Activated T-cell treated with anti-CD3 and anti-CD28 coated beads for 24 hours (primary cell): ENCODE data around the gene TSPAN33.
"Not testable (repeated sequence)": the region's sequence is repeated elsewhere in the genome, so short reads cannot be mapped to it uniquely, and the experiment has no call there.

Experiments
- DNase-seq: peaks from one replicate; pipeline ENCODE4 v3.0.0-alpha.2; 2020; ENCODE audit warnings: low read depth

TSPAN33 gene

DNA sequence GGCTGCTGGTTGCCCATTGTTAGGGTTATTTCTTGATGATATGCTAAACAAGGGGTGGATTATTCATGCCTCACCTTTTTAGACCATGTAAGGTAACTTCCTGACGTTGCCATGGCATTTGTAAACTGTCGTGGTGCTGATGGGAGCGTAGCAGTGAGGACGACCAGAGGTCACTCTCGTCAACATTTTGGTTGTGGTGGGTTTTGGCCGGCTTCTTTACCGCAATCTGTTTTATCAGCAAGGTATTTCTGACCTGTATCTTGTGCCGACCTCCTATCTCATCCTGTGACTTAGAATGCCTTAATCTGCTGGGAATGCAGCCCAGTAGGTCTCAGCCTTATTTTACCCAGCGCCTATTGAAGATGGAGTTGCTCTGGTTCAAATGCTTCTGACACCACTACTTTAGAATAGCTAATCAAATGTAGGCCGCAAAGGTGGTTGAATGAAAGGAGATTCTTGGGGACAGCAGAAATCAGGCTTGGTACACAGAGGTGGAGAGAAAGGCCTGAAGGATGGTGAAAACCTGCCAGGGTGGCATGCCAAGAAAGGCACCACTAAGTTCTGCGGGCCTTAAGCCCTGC is 26.0 kb downstream of the TSPAN33 start:
- DNase-seq, result no peak

DNA sequence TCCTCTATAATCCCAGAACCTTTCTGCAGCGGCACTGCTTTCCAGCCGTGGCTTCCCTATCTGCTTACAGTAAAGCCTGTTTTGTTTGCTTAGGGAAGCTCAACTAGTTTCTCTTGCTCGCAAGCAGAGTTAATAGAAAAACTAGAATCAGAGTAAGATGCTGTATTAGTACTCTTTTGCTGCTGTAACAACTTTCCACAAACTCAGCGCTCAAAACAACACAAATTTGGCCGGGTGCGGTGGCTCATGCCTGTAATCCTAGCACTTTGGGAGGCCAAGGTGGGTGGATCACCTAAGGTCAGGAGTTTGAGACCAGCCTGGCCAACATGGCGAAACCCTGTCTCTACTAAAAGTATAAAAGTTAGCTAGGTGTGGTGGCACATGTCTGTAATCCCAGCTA is 29.4 kb downstream of the TSPAN33 start:
- DNase-seq, result not testable (repeated sequence)

DNA sequence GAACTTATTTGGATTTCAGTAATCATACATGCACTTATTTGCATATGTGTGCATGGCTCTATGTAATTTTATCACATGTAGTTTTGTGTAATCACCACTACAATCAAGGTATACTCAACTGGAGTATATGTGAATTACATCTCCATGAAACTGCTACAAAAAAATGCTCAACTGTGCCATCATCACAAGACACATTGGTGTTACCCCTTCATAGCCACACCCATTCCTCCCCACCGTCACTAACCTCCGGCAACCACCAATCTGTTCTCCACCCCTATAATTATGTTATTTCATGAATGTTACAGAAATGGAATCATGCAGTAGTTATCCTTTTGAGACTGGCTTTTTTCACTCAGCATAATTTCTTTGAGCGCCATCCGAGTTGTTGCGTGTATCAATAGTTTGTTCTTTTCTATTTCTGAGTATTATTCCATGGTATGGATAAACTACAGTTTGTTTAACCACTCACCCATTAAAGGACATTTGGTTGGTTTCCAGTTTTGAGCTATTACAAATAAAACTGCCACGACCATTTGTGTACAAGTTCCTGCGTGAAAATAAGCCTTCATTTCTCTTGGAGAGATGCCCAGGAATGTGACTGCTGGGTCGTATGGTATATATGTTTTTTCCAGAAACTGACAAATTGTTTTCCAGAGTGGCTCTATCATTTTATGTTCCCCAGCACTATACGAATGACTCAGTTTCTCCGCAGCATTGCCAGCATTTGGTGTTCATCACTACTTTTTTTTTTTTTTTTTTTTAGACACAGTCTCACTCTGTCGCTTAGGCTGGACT is 32.6 kb downstream of the TSPAN33 start:
- DNase-seq, result no peak

DNA sequence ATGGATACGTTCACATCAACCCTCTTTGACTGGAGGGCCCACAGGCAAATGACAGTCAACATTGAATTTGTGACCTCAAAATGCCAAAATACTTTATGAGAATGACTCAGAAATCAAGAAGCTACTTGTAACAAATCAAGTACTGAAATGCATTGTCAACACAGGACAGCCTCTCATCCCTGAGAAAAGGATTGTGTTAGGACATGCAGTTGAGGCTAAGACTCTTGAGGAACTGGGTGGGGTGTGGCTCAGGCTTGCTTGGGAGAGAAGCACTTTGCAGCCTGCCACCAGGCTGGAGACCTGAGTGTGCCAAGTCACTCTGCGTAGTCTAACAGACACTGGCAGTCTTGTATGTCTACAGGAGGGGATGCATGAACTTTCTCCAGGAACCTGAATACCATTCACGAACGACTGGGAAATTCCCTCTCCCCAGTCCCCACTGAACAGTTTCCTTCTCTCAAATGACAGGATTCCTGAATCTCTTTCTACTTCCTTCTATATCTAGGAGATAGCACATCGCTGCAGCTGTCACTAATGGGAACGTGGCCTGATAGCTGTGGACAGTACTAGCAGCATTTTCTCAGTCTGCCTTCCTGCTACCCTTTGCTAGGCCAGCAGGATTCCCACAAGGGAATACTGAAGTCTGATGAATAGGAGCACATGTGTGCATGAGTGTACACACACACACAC is 40.6 kb downstream of the TSPAN33 start:
- DNase-seq, result no peak

DNA sequence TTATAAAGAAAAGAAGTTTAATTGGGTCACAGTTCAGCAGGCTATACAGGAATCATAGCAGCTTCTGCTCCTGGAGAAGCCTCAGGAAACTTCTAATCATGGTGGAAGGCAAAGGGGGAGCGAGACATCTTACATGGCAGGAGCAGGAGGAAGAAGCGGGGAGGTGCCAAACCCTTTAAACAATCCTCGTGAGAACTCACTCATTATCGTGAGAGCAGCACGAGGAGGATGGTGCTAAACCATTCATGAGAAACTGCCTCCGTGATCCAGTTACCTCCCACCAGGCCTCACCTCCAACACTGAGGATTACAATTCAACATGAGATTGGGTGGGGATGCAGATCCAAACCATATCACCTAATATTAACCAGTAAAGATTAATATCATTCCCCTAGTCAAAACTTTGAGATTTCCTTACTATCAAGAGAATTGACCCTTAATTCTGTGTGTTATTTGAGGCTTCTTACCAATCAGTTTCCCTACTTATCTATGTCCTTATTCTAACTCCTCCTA is 42.3 kb downstream of the TSPAN33 start:
- no peak for DNase-seq

DNA sequence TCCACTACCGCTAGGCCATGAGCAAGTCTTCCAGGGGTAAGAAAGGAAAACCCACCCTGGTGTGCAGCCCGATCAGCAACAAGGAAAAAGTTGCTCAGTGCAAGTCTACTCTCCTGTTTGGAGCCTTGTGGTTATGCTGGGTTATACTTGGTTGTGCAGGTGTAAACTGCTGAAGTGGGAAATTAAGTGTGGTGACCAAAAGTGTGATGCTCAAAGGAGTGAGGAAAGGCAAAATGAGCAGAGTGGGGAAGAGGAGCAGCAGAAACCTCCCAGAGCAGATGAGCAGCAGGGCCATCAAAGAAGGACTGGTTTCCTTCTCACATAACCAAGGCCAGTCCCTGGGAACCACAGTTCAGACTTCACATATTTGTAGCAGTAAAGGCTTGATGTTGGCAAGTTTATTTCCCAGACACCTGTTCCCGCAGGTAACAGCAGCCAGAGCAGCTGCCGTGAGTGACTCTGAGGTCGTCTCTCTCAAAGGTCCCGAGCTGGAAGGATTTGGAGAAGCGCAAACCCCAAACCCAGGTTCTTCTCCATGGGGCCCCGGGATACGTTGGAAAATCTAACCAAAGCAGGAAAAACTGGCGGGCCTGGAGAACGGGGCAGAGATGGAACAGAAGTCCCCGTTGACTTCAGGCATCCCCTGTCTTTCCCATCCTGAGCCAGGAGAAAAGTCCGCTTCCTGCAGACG is 43.3 kb downstream of the TSPAN33 start:
- DNase-seq, result no peak

DNA sequence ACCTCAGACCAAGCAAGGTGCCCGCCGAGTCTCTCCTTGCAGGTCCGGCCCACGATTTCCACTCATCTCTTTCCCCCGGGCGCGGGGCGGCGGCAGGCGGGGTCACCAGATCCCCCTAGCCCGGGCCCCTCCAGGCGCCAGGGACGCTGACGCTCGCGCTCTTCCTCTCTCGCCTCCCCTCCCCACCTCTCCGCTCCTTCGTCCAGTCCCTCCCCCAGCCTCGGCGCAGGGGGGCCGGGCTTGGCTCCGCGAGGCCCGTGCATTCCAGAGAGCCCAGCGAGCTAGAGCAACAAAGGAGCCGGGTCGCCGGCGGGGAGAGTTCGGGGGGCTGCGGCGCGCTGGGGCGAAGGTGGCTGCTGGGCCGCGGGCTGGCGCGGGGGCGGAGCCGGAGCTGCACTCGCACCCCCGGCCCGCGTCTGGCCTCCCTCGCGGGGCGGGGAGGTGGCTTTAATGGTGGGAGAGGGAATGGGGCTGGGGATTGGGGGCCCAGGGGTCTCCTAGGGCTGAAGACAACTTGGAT is 43.9 kb downstream of the TSPAN33 start, which contains the start of gene SMO:
TSS of gene SMO (plus strand) at position 262 of the 520 bp plus-strand sequence. CDS start 519 bp downstream, outside the sequence.
- no peak for DNase-seq

DNA sequence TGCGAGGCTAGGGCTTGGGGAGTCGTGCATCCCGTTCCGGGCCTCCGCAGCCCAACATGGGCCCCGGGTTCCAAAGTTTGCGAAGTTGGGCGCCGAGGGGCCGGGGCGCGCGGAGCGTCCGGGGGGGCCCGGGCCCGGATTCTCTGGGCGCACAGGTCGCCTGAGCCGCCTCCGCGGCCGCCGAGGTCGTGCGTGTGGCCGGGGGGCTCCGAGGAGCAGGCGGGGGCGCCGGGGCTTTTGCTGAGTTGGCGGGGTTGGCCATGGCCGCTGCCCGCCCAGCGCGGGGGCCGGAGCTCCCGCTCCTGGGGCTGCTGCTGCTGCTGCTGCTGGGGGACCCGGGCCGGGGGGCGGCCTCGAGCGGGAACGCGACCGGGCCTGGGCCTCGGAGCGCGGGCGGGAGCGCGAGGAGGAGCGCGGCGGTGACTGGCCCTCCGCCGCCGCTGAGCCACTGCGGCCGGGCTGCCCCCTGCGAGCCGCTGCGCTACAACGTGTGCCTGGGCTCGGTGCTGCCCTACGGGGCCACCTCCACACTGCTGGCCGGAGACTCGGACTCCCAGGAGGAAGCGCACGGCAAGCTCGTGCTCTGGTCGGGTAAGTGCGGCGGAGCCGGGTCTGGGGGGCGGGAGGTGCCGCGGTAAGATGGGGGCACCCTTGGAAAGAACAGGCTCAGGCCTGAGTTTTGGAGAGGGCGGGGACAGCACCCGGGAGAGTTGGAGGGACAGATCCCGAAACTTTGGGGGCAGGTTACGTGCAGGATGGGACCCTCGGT is 44.6 kb downstream of the TSPAN33 start:
- no peak for DNase-seq

DNA sequence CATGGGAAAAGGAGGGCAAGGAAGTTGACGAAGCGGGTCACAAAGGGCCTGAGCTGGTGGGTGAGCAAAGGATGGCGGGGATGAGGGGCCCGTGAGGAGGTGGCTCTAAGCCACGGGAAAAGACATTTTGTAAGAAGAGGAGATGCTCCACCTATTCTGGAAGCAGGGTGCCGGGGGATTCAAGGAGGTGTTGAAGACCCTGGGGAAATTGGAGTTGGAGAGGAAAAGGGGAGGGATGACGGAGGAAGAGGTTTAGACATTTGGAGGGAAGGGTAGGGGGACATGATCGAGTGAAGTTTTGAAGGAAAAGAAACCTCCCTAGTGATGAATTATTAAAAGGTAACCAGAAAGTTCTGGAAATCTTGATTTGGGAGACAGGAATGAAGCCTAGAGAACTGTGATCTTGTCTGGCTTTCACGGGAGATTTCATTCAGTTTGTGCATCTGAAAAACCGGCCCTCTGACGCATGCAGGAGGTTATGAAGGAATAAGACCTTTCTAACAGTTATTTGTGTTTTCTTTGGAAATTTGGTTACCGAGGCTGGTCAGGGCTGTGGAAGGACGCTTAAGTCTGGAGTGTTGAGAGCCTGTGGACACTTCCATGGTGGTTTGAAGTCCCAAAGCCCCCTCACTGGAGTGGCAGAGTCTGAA is 45.3 kb downstream of the TSPAN33 start:
- no peak for DNase-seq

DNA sequence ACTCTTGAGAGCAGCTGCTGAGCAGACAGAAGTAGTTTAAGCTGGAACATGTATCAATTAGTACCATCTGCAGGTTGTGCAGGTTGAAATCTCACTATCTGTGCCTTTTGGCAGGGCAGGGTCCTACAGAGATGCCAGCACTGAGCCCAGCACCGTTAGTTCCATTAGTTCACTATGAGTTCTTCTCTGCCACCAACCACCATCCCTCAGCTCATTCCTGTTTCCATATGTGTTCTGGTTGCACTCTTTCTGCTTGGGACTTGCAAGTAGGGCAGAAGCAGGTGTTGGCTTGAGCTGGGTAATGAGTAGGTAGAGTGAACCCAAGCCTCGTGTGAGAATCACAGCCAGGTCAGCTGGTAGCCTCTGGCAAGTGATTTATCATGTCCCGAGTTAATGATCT is 46.8 kb downstream of the TSPAN33 start:
- DNase-seq, result no peak

DNA sequence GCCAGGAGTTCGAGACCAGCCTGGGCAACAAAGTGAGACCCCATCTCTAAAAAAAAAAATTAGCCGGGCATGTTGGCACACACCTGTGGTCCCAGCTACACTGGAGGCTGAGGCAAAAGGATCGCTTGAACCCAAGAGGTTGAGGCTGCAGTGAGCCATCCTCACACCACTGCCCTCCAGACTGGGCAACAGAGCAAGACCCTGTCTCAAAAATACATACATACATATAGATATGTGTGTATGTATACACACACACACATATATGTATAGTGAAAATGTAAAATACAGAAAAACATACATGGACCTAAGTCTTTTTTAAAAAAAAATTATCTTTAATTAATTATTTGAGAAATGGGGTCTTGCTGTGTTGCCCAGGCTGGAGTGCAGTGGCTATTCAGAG is 49.4 kb downstream of the TSPAN33 start:
- DNase-seq, result no peak

DNA sequence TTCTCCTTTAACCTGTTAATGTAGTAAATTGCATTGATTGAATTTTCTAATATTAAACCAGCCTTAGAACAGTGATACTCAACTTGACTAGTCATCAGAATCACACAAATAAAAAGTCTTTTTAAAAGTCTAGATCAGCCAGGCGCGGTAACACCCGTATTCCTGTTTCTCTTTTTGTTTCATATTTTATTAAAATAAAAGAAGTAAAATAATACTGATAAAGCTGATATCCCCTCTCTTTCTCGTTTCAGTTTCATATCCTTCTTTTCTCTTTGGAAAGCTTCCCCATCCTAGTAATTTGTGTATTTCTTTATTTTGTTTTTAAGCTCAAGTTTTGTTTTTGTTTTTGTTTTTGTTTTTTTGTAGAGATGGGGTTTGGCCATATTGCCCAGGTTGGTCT is 53.3 kb downstream of the TSPAN33 start:
- DNase-seq, result no peak

DNA sequence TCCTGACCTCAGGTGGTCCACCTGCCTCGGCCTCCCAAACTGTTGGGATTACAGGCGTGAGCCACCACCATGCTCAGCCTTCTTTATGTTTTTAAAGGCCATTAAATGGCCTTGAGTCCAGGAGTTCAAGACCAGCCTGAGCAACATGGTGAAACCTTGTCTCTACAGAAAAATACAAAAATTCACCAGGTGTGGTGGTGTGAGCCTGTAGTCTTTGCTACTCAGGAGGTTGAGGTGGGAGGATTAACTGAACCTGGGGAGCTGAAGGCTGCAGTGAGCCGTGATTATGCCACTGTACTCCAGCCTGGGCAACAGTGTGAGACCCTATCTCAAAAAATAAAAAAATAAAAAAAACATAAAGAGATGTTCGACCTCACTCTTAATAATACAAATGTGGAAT is 54.9 kb downstream of the TSPAN33 start:
- no peak for DNase-seq

DNA sequence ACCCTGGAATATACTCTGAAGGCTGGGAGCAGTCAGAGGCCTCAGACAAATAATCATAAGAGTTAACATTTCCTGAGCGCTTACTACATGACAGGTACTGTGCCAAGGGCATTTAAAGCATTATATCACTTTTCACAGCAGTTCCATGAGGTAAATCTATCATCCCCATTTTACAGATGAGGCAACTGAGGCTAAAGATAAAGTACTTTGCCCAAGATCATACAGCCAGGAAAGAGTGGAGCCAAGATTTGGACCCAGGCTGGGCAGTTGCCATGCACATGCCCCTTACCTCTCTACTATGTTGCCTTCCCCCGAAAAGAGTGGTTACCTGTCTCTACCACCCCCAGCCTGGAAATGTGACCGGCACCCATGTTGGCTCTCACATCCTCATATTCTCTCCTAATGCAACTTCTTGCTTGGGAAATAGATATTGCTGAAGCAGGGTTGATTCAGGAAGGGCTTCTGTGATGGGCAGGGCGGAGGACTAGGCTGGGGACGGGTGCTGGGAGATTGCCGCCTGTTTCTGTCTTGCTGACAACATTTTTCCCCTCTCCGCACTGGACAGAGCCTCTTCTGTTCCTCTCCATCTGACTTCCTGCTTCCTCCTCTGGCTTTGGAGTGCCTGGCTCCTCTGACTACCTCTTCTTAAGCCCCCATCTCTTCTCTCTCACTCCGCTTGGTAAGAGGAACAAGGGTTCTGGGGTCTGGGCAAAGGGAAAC is 57.7 kb downstream of the TSPAN33 start:
- DNase-seq, result no peak

DNA sequence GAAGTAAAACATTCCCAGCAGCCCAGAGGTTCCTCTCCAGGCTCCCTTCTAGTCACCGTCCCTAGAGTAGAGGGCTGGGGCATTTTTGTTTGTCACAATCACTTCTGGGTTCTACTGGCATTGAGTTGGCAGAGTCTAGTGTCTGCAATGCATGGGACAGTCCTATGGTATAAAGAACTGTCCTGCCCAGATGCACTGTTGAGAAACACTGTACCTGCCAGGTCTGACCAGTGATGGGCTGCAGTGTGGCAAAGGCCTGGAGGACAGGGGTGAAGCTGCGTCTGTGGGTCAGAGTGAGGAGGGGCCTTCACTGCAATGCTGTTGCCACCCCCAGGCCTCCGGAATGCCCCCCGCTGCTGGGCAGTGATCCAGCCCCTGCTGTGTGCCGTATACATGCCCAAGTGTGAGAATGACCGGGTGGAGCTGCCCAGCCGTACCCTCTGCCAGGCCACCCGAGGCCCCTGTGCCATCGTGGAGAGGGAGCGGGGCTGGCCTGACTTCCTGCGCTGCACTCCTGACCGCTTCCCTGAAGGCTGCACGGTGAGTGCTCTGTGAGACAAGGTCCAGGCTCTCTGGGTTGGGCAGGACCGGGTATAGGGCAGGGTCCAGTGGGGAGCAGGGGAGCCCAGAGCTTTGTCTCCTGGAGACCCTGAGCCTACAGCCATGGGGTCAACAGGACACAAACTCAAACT is 58.7 kb downstream of the TSPAN33 start:
- no peak for DNase-seq

DNA sequence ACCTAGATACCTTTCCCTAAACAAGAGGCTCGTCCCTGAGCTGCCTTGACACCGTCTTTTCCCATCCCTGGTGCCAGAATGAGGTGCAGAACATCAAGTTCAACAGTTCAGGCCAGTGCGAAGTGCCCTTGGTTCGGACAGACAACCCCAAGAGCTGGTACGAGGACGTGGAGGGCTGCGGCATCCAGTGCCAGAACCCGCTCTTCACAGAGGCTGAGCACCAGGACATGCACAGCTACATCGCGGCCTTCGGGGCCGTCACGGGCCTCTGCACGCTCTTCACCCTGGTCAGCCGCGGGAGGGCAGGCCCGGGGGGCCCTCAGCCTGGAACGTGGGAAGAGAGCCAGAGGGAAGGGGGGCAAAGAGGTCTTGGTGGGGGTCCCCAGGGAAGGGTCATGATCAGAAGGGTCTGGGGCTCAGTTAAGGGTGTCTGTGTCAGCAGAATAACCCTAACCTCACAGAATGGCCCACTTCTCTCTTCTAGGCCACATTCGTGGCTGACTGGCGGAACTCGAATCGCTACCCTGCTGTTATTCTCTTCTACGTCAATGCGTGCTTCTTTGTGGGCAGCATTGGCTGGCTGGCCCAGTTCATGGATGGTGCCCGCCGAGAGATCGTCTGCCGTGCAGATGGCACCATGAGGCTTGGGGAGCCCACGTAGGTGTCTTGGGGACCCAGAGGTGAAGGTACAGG is 60.8 kb downstream of the TSPAN33 start:
- DNase-seq, result no peak

DNA sequence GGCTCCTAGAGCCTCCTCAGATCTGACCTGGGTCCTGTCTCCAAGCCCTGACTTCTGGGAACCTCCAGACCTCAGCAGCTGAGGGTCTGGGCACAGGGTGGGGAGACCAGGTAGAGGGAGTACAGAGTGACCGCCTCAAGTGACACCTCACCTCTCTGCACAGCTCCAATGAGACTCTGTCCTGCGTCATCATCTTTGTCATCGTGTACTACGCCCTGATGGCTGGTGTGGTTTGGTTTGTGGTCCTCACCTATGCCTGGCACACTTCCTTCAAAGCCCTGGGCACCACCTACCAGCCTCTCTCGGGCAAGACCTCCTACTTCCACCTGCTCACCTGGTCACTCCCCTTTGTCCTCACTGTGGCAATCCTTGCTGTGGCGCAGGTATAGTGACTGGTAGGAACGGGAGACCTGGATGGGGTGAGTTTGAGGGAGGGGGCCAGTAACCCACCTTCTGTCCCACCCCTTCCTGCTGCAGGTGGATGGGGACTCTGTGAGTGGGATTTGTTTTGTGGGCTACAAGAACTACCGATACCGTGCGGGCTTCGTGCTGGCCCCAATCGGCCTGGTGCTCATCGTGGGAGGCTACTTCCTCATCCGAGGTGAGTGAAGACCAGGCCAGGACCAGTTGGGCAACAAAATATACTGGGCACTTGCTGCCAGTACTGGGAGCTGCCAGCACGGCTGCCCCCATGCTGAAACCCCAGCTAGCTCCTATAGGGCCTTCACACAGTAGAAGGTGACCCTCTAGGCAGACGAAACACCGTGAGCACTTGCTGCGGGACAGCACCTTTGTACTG is 61.7 kb downstream of the TSPAN33 start:
- DNase-seq, result no peak

DNA sequence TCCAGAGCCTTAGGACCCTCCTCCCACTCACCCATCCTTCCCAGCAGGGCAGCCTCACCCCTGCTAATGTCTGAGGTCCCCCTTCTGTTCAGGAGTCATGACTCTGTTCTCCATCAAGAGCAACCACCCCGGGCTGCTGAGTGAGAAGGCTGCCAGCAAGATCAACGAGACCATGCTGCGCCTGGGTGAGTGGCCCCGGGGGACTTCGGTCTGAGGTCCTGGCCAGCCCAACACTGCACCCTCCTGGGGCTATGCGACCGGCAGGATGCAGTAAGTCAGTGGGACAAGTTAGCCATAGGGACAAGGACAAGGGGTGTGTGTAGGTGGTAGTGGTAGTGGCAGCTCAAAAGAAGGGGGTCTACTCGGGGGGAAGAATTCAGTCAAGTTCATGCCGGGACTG is 64.2 kb downstream of the TSPAN33 start:
- no peak for DNase-seq
